ENCODE measurements around the gene OSBPL5. TPM values are rescaled to one million over a fixed set of nuclear protein-coding genes. Genes with fewer than 3 reads are reported as not detected.

Gene OSBPL5
- total and polyA plus RNA-seq, 12 donors = 2.7 to 30.6 (median 20.7) TPM

DNA sequence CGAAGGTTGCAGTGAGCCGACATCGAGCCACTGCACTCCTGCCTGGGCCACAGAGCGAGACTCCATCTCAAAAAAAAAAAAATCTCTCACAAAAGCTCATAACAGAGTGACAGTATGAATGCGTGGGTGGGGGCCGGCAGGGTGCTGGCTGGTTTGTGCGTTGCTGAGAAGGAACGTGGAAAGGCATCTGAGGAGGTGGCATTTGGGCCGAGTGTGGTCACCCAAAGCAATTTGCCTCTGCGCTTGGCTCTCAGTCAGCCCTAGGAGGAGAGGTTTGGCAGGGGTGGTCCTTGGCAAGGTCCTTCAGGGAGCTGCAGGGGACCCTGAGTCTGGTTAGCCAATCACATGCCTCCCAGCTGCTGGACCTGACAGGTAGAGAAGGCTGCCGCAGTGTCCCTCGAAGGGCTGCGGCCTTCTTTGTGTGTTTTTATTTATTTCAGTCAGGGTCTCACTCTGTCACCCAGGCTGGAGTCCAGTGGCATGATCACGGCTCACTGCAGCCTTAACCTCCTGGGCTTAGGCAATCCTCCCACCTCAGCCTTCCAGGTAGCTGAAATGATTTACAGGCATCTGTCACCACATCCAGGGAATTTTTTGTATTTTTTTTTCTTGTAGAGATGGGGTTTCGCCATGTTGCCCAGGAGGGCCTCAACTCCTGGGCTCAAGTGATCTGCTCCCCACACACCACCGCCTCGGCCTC, 23.5 kb upstream of the OSBPL5 start:
- peak in 1 of 7 donors; percentile 4 for DNase-seq
- Histone ChIP-seq H3K27me3 (no peaks in the 10 kb centered on the region), H3K27ac (no peak overlapping the region), H3K36me3 (replicated peaks in 1 of 2) (no peaks in the 10 kb centered on the region), H3K4me3 (no peak overlapping the region), H3K4me1 (replicated peaks in 1 of 2) (no peaks in the 10 kb centered on the region), H3K9me3 (replicated peaks in 1 of 3) (no peaks in the 10 kb centered on the region)
- TF ChIP-seq, protein P1, sequence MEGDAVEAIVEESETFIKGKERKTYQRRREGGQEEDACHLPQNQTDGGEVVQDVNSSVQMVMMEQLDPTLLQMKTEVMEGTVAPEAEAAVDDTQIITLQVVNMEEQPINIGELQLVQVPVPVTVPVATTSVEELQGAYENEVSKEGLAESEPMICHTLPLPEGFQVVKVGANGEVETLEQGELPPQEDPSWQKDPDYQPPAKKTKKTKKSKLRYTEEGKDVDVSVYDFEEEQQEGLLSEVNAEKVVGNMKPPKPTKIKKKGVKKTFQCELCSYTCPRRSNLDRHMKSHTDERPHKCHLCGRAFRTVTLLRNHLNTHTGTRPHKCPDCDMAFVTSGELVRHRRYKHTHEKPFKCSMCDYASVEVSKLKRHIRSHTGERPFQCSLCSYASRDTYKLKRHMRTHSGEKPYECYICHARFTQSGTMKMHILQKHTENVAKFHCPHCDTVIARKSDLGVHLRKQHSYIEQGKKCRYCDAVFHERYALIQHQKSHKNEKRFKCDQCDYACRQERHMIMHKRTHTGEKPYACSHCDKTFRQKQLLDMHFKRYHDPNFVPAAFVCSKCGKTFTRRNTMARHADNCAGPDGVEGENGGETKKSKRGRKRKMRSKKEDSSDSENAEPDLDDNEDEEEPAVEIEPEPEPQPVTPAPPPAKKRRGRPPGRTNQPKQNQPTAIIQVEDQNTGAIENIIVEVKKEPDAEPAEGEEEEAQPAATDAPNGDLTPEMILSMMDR (IDR thresholded peaks at IDR 0.05) = no peak
- no peak for TF ChIP-seq POLR2A (IDR thresholded peaks at IDR 0.05)
- 80 to 92% (median 89%) methylated on average over 17 of the region's 17 CpGs for WGBS, 4 donors
- intact Hi-C loops (cut with DNase I) = no loop called here

DNA sequence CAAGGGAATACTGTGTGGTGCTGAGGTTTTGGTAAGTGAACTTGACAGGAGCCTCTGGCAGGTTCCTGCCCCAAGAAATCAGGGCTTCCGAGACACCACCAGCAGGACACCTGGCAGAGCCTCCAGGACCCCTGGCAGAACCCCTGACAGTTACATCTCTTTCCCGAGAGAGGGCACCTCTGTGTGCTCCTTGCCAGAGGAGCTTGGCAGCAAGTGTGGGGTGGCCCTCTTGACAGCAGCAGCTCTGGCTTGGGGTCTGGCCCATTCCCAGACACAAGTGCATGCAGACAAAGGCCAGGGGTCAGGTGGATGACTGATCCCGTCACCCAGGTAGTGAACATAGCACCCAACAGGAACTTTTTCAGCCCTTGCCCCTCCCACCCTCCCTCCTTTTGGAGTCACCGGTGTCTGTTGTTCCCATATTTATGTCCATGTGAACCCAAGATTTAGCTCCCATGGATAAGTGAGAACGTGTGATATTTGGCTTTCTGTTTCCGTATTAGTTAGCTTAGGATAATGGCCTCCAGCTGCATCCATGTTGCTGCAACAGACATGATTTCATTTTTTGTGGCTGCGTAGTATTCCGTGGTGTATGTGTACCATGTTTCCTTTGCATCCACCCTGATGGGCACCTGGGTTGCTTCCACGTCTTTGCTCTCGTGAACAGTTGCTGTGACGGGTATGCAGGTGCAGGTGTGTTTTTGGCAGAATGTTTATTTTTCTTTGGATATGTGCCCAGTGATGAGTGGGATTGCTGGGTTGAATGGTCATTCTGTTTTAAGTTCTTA, 21.2 kb upstream of the OSBPL5 start:
- no peaks in the 10 kb centered on the region for H3K27me3 ChIP-seq
- H3K4me1 ChIP-seq (replicated peaks in 1 of 2) = no peaks in the 10 kb centered on the region
- no peak overlapping the region for H3K27ac ChIP-seq
- H3K9me3 ChIP-seq (replicated peaks in 1 of 3) = no peaks in the 10 kb centered on the region
- WGBS, 4 donors = 81 to 91% (median 85%) methylated on average over 9 to 11 of the region's 11 CpGs
- H3K36me3 ChIP-seq (replicated peaks in 1 of 2) = no peaks in the 10 kb centered on the region
- no peak for TF ChIP-seq POLR2A (IDR thresholded peaks at IDR 0.05)
- no peak overlapping the region for H3K4me3 ChIP-seq
- intact Hi-C loops (cut with DNase I) = no loop called here
- peak in 1 of 7 donors; percentile 8 for DNase-seq

- no peaks in the 10 kb centered on the region for H3K4me1 ChIP-seq (replicated peaks in 1 of 2)
- no peaks in the 10 kb centered on the region for H3K36me3 ChIP-seq (replicated peaks in 1 of 2)
- intact Hi-C loops (cut with DNase I) = no loop called here
- no peaks in the 10 kb centered on the region for H3K9me3 ChIP-seq (replicated peaks in 1 of 3)
- H3K27me3 ChIP-seq = no peaks in the 10 kb centered on the region
- H3K4me3 ChIP-seq = no peak overlapping the region
- H3K27ac ChIP-seq = no peak overlapping the region
- DNase-seq = no peak
- WGBS, 4 donors = 87 to 91% (median 88%) methylated on average over 11 of the region's 11 CpGs
- TF ChIP-seq, protein P1 (IDR thresholded peaks at IDR 0.05) = no peak
- TF ChIP-seq POLR2A (IDR thresholded peaks at IDR 0.05) = no peak
Observed at GRCh38 chr11:3184732-3185347, 19.7 kb upstream of the OSBPL5 start.

- Histone ChIP-seq H3K27me3 (no peaks in the 10 kb centered on the region), H3K36me3 (replicated peaks in 1 of 2) (no peaks in the 10 kb centered on the region), H3K9me3 (replicated peaks in 1 of 3) (no peaks in the 10 kb centered on the region), H3K4me3 (no peak overlapping the region), H3K27ac (no peak overlapping the region), H3K4me1 (replicated peaks in 1 of 2) (no peaks in the 10 kb centered on the region)
- intact Hi-C loops (cut with DNase I) = no loop called here
- TF ChIP-seq POLR2A (IDR thresholded peaks at IDR 0.05) = no peak
- TF ChIP-seq, protein P1 (IDR thresholded peaks at IDR 0.05) = no peak
- 80 to 92% (median 88%) methylated on average over 6 of the region's 6 CpGs for WGBS, 4 donors
- no peak for DNase-seq
Observed at GRCh38 chr11:3183523-3183922, 18.4 kb upstream of the OSBPL5 start.
